Activated B cell treated with CpG ODN at 0.5 μM for 24 hours (primary cell): Measurements from ENCODE around the gene UBL7. TPM values are rescaled to one million over a fixed set of nuclear protein-coding genes. Genes with fewer than 3 reads are reported as not detected.

Experiments
- ATAC-seq: fragments of 200-7000 bp; cut with Tn5 transposase; one replicate; pipeline ENCODE4 v1.10.0; 2021; ENCODE audit warnings: low read depth, mild to moderate bottlenecking, moderate library complexity
- CTCF ChIA-PET: fragments of 350-600 bp; sonication (Branson Sonifier 250); formaldehyde crosslinking; loops from one replicate; lab custom pipeline; 2021; ENCODE audit warnings: antibody characterized with exemption; lab: Charles Lee
- POLR2A ChIA-PET: fragments of 350-600 bp; sonication (Branson Sonifier 250); formaldehyde crosslinking; loops from one replicate; lab custom pipeline; 2021; ENCODE audit warnings: antibody characterized with exemption; lab: Charles Lee
- DNase-seq: peaks from one replicate; pipeline ENCODE4 v3.0.0; 2022
- H3K27ac Mint-ChIP-seq: one replicate; pipeline ENCODE4 v1.8.0; 2020; ENCODE audit warnings: mixed read lengths
- H3K27me3 Mint-ChIP-seq: one replicate; pipeline ENCODE4 v1.8.0; 2021; ENCODE audit warnings: mixed read lengths
- H3K36me3 Mint-ChIP-seq: one replicate; pipeline ENCODE4 v1.8.0; 2021; ENCODE audit warnings: low read depth, mixed read lengths
- H3K4me1 Mint-ChIP-seq: one replicate; pipeline ENCODE4 v1.8.0; 2021; ENCODE audit warnings: mixed read lengths
- H3K4me3 Mint-ChIP-seq: one replicate; pipeline ENCODE4 v1.8.0; 2020; ENCODE audit warnings: mild to moderate bottlenecking, mixed read lengths
- H3K9me3 Mint-ChIP-seq: one replicate; pipeline ENCODE4 v1.8.0; 2020; ENCODE audit warnings: mixed read lengths
- intact Hi-C: fragments of 100-400 bp; cut with micrococcal nuclease; formaldehyde crosslinking; loops from one replicate; pipeline ENCODE4 v1.15.1; 2024
- total RNA-seq: library from RNA; stranded (reverse); gene quantifications from 2 replicates; pipeline ENCODE4 v1.2.3, GENCODE V29; 2022
- TF ChIP-seq, protein P1 (sequence below): fragments of 200-600 bp; IDR thresholded peaks from one replicate; pipeline ENCODE4 v1.8.0; 2022; ENCODE audit warnings: antibody characterized with exemption, mild to moderate bottlenecking

The UBL7 gene
- total RNA-seq, 1 donor from 2014 or later = 48.8 TPM

DNA sequence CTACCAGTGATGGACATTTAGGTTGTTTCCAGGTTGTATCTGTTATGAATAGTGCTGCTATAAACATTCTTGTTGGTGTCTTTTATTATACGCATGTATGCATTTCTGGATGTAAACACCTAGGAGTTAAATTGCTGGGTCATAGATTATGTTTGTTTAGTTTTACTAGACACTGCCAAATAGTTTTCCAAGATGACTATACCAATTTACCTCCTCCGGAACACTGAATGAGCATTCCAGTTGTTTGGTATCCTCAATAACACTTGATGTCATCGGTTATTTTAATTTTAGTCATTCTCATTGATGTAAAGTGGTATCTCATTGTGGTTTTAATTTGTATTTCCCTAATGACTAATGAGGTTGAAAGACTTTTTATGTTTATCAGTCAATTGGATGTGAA, 43.5 kb upstream of the UBL7 start:
- no peak overlapping the region for H3K27ac Mint-ChIP-seq
- H3K4me3 Mint-ChIP-seq = no peak overlapping the region
- no peaks in the 10 kb centered on the region for H3K27me3 Mint-ChIP-seq
- H3K9me3 Mint-ChIP-seq = no peaks in the 10 kb centered on the region
- ChIA-PET POLR2A (no interaction called here), CTCF (no interaction called here)
- peaks cover 23% of the 10 kb centered on the region for H3K36me3 Mint-ChIP-seq
- intact Hi-C loops = no loop called here
- H3K4me1 Mint-ChIP-seq = no peaks in the 10 kb centered on the region
- DNase-seq (no peak), ATAC-seq (no peak)
- TF ChIP-seq, protein P1, sequence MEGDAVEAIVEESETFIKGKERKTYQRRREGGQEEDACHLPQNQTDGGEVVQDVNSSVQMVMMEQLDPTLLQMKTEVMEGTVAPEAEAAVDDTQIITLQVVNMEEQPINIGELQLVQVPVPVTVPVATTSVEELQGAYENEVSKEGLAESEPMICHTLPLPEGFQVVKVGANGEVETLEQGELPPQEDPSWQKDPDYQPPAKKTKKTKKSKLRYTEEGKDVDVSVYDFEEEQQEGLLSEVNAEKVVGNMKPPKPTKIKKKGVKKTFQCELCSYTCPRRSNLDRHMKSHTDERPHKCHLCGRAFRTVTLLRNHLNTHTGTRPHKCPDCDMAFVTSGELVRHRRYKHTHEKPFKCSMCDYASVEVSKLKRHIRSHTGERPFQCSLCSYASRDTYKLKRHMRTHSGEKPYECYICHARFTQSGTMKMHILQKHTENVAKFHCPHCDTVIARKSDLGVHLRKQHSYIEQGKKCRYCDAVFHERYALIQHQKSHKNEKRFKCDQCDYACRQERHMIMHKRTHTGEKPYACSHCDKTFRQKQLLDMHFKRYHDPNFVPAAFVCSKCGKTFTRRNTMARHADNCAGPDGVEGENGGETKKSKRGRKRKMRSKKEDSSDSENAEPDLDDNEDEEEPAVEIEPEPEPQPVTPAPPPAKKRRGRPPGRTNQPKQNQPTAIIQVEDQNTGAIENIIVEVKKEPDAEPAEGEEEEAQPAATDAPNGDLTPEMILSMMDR = no peak

DNA sequence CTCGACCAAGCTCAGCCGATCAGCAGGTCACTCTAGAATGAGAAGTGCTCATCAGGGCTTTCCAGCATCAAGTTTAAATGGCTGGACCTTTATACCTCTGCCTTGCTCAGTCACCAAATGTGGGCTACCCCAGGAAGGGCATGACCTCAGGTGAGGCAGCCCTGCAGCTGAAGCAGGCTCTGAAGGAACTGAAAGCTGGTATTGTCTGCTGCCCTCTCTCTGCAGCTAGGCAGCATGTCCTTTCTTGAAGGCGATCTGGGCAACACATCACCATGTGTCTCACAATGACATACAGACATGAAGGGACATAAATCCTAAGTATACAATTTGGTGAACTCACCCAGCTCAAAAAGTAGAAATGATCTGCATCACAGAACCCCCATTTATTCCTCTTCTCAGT, 41.3 kb upstream of the UBL7 start:
- POLR2A ChIA-PET = interaction anchor here (0.6 kb wide), 2 partner anchors 16 to 40 kb away, joined by 3 to 8 read pairs; no protein-coding TSS in a partner anchor
- ATAC-seq = no peak
- Mint-ChIP-seq H3K36me3 (peaks cover 23% of the 10 kb centered on the region), H3K9me3 (no peaks in the 10 kb centered on the region), H3K4me1 (no peaks in the 10 kb centered on the region), H3K27me3 (no peaks in the 10 kb centered on the region), H3K27ac (no peak overlapping the region), H3K4me3 (no peak overlapping the region)
- no peak for DNase-seq
- CTCF ChIA-PET = no interaction called here
- intact Hi-C loops = no loop called here
- TF ChIP-seq, protein P1 = no peak

DNA sequence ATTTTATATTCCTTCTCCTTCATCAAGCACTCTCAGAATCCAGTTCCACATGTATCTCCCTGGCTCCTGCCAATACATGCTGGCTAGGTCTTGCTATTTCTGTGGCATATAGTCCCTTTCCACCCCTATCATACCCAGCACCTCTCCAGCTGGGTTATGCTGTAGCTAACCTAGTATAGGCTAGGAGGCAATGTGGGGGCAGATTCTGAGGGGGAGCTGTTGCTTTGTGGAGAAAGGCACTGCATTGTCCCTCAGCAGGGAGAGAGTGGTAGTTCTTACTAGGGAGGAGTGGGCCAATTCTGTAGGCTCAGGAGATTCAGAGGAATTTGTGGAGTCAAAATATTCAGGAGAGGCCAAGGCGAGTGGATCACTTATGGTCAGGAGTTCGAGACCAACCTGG, 39.4 kb upstream of the UBL7 start:
- intact Hi-C loops = no loop called here
- Mint-ChIP-seq H3K36me3 (peaks cover 18% of the 10 kb centered on the region), H3K4me3 (no peak overlapping the region), H3K27ac (no peak overlapping the region), H3K4me1 (no peaks in the 10 kb centered on the region), H3K9me3 (no peaks in the 10 kb centered on the region), H3K27me3 (no peaks in the 10 kb centered on the region)
- TF ChIP-seq, protein P1 = no peak
- POLR2A ChIA-PET = interaction anchor here (0.5 kb wide), 1 partner anchor 17 kb away, joined by 6 read pairs; no protein-coding TSS in a partner anchor
- ATAC-seq (no peak), DNase-seq (no peak)
- CTCF ChIA-PET = no interaction called here

DNA sequence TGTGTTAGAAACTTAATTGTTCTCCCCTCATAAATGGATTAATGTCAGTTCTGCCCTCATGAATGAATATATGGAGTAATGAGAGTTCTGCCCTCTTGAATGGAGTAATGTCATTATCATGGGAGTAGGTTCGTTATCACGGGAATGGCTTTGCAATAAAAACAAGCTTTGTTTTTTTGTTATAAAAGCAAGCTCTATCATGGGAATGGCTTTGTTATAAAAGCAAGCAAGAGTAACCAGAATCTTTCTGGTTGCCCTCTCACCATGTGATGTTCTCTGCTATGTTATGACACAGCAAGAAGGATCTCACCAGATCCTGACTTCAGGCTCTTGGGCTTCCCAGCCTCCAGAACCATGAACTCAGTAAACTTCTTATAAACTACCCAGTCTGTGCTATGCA, 38.4 kb upstream of the UBL7 start:
- intact Hi-C loops = no loop called here
- ATAC-seq = no peak
- TF ChIP-seq, protein P1 = no peak
- no peak overlapping the region for H3K27ac Mint-ChIP-seq
- H3K36me3 Mint-ChIP-seq = peaks cover 14% of the 10 kb centered on the region
- no peak for DNase-seq
- no peaks in the 10 kb centered on the region for H3K4me1 Mint-ChIP-seq
- CTCF ChIA-PET = no interaction called here
- no peak overlapping the region for H3K4me3 Mint-ChIP-seq
- no peaks in the 10 kb centered on the region for H3K9me3 Mint-ChIP-seq
- H3K27me3 Mint-ChIP-seq = no peaks in the 10 kb centered on the region
- POLR2A ChIA-PET = no interaction called here

DNA sequence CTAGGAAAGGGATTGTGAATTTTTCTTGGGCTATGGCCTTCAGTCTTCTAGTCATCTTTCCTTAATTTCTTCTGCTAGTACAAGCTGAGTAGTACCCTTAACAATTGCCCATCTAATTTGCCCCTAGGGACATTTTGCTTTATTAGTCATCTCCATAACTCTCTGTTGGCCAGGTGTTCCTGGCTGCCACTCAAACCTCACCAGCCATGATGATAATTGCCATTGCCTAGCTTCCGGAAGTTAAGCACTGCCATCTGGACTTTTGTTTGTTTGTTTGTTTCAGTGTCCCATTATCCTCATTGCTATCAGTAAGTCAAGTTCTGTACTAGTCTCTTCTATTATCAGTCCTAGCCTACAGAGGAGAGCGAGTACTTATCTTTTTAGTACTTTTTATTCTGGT, 36.6 kb upstream of the UBL7 start:
- POLR2A ChIA-PET = no interaction called here
- TF ChIP-seq, protein P1 = no peak
- Mint-ChIP-seq H3K4me3 (no peak overlapping the region), H3K27me3 (no peaks in the 10 kb centered on the region), H3K36me3 (peaks cover 9% of the 10 kb centered on the region), H3K4me1 (no peaks in the 10 kb centered on the region), H3K27ac (no peak overlapping the region), H3K9me3 (no peaks in the 10 kb centered on the region)
- no peak for DNase-seq
- intact Hi-C loops = no loop called here
- ATAC-seq = no peak
- CTCF ChIA-PET = interaction anchor here (0.6 kb wide), 1 partner anchor 1391 kb away, joined by 3 read pairs; no protein-coding TSS in a partner anchor
